ENCODE results near the gene RERE.

RERE gene

GRCh38 chr1:8563944-8564537 is 253.4 kb downstream of the RERE start:
- no peak for FAIRE-seq

- no peak for FAIRE-seq
Measured at GRCh38 chr1:8562881-8563865, 254.3 kb downstream of the RERE start.

DNA sequence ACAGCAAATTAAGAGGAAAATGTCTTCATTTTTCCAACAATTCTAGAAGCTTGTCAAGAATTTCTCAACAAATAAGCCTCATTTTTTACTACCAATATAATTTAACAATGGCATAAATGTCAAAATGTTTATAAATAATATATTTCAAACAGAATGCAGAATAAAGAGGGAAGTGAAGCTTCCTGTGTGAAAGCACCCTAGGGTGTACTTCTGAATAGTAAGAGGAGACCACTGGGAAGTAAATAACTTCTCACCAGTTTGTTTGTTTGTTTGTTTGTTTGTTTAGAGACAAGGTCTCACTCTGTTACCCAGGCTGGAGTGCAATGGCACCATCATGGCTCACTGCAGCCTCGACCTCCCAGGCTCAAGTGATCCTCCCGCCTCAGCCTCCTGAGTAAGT is 255.2 kb downstream of the RERE start:
- no peak for FAIRE-seq

- no peak for FAIRE-seq
Measured at GRCh38 chr1:8560611-8561544, 256.6 kb downstream of the RERE start.

- no peak for FAIRE-seq
Measured at GRCh38 chr1:8560035-8560434, 257.4 kb downstream of the RERE start.

GRCh38 chr1:8555582-8555981 is 261.9 kb downstream of the RERE start:
- FAIRE-seq: no peak

DNA sequence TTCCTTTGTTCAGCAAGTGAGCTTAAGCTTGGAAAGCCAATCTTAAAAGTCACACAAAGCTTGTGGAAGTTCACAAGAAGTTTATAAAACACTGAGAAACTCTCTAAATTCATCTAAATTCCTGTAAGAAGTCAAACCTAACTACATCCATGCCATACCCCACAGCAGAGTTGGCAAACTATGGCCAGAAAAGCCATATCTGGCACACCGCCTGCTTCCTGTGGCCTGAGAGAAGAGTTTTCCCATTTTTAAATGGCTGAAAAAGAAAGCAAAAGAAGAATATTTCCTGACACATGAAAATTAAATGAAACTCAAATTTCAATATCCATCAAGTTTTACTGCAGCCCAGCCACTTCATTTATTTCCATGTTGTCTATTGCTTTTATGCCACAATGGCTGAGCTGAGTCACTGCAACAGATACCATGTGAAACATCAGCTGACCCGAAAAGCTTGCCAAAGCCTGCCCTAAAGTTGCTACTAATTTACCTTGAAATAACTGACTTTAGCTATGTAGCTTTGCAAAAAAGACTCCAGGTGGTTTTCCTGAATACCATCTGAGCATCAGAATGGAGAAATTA is 262.4 kb downstream of the RERE start:
- no peak for FAIRE-seq

GRCh38 chr1:8552820-8553397 is 264.5 kb downstream of the RERE start:
- FAIRE-seq: no peak

DNA sequence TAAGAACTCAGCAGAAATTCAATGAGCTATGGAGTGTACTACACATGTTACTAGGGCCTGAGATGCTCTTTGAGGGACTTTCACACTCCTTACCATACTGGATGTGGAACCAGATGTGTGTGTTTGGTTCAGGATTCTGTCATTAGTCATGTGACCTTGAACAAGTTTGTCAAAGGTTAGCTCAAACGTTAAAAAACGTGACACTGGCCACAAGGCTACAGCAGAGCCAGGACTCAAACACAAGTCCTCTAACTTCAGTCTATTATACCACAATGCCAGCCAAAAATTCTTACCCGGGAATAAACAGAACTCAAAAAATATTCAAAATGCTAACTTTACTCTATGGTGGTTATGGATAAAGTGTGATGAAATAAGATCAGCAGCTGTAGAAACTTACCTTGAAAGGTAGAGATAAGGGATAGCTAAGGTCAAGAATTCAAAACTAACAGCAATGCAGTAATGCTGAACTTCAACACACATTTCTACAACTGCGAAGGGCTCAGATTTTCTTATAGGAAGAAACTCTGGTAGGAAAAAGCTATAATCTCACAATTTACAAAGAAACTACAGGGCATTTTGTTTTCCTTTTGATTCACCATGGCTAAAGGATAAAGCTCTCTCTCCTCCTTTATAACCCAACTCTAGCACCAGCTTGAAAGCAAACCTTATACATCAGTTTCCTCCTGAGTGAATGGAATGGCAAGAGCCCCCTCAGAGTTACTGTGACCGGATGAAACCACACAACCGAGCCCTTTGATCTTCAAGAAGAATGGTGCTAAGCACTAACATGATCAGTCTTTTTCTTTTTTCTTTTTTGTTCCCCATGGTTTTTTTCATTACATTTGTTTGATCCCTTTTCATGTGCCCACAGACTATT is 265.6 kb downstream of the RERE start:
- no peak for FAIRE-seq

GRCh38 chr1:8551057-8551456 is 266.4 kb downstream of the RERE start:
- no peak for FAIRE-seq

- FAIRE-seq: no peak
Measured at GRCh38 chr1:8547791-8548190, 269.6 kb downstream of the RERE start.

- no peak for FAIRE-seq
Measured at GRCh38 chr1:8545078-8545477, 272.4 kb downstream of the RERE start.

GRCh38 chr1:8544644-8545043 is 272.8 kb downstream of the RERE start:
- FAIRE-seq: no peak

- no peak for FAIRE-seq
Measured at GRCh38 chr1:8543965-8544364, 273.5 kb downstream of the RERE start.

- no peak for FAIRE-seq
Measured at GRCh38 chr1:8541961-8542521, 275.4 kb downstream of the RERE start.

DNA sequence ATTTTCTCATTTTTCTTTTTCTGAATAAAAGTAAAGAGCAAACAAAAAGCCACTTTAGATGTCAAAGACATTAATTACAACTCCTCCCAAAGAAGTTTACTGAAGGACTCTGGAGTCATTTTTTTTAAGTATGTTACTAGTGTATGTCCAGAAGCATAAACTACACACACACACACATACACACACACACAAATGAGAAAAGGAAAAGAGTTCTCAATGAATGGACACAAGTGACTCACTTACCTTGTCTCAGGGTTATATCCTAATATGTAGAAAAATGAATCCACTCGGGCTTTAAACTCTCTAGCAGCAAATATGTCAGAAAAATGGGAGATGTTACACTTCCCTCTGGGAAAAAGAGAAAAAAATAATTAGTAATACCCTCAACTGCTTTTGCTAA is 276.5 kb downstream of the RERE start:
- no peak for FAIRE-seq

DNA sequence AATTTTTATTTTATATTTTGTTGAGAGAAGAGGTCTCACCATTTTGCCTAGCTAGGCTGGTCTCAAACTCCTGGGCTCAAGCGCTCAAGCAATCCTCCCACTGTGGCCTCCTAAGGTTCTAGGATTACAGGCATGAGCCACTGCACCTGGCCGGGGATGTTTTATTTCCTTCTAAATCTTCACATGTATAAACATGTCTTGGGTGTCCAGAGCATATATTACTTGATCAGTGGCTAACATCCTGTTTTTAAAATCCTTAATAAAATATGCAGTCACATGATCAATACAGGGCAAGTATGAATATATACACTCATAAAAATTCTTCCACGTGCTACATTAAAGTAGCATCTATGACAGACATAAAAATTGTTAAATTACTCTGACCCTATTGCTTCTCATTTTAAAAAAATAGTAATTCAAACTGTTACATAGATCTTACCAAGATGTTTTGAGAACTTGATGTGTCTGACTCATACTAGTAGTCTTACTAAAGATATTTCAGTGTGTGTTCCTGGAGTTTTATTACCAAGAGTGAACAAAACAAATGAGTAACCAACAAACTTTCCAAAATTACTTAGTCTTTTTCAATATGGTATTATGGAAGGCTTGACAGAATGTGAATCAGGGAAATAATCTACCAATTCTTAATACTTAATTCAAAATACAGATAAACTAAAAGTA is 277.0 kb downstream of the RERE start:
- FAIRE-seq: no peak

DNA sequence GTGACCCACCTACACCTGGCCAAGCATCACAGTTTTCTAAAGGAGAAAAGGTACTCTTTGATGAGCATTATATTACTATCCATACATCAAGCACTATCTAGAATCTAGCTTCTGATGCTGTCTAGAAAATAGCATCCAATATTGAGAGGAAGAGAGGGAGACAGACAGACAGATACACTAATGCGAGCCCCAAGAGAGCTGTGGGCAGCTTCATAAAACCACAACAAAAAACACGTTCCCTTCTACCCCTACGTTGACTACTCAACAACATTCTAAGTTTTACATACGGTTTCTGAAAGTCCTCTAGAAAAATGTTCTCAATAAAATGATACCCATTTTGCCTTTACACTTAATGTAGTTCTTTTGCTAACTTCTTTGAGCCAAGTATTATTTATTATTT is 277.8 kb downstream of the RERE start:
- no peak for FAIRE-seq

GRCh38 chr1:8538502-8538901 is 278.9 kb downstream of the RERE start:
- FAIRE-seq: no peak

GRCh38 chr1:8537991-8538390 is 279.4 kb downstream of the RERE start:
- FAIRE-seq: no peak

Data from colon (tissue), 2 donors.